ENCODE data around the gene NSUN7. TPM values are rescaled to one million over a fixed set of nuclear protein-coding genes. Genes with fewer than 3 reads are reported as not detected.

Gene NSUN7
- polyA plus RNA-seq, 1 donor from 2014 or later = 0.51 TPM

DNA sequence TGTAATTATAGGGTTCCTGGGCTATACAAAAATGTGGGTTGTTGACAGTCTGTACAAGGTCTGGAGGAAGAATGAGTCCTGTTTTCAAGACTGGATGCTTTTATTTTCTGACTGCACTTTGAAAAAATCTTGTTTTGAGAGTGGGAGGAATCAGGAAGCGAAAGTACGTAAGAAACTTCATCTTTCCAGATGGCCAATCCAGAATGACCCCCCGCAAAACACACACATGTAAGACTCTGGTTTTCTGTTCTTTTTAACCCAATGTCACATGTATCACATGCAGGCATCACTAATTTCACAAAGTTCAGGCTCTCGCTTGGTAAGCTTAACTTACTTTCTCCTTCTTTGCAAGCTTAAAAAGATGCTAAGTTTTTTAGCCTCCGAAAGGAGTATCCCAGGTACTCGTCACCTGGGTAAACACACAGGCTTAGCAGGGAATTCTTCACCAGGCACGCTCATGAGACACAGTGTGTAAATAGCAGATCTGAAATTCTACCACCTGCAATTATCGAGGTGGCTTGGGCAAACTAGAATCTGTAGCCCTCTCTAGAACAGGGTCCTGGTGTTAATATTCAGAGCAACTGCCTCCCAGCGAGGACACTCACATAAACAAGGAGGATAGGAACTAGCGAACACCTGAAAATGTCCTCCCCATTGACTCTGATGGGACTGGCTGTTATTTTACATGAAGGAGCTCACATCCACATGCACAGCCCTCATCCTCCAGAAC, 90.7 kb downstream of the NSUN7 start:
- Histone ChIP-seq H3K27ac (ENCODE audit: low read length) (no peak overlapping the region), H3K9me3 (ENCODE audit: low read length) (no peaks in the 10 kb centered on the region), H3K27me3 (ENCODE audit: insufficient read depth, low read depth, low read length) (no peaks in the 10 kb centered on the region), H3K9ac (ENCODE audit: low read length) (no peak overlapping the region), H2AFZ (ENCODE audit: low read depth, low read length) (no peak overlapping the region), H3K4me3 (ENCODE audit: low read length) (no peak overlapping the region), H3F3A (ENCODE audit: insufficient read depth, low read length, poor library complexity, severe bottlenecking) (no peaks in the 10 kb centered on the region), H3K9me2 (ENCODE audit: insufficient read depth, low read length) (no peaks in the 10 kb centered on the region), H3K79me2 (replicated peaks; ENCODE audit: insufficient read depth, low read length) (peaks cover 37% of the 10 kb centered on the region), H3K4me2 (ENCODE audit: low read length) (no peak overlapping the region), H3K36me3 (ENCODE audit: insufficient read depth, low read length) (no peaks in the 10 kb centered on the region), H4K20me1 (ENCODE audit: insufficient read depth) (no peaks in the 10 kb centered on the region)
- TF ChIP-seq MXI1 (conservative IDR thresholded peaks at IDR 0.05; ENCODE audit: poor library complexity, severe bottlenecking) (no peak), EZH2 (IDR thresholded peaks at IDR 0.05; ENCODE audit: borderline replicate concordance, insufficient read depth, low read length, poor library complexity, severe bottlenecking) (no peak), SMC3 (conservative IDR thresholded peaks at IDR 0.05; ENCODE audit: poor library complexity) (no peak), RAD21 (conservative IDR thresholded peaks at IDR 0.05) (no peak), EP300 (conservative IDR thresholded peaks at IDR 0.05; ENCODE audit: poor library complexity, severe bottlenecking) (no peak), POLR2AphosphoS5 (IDR thresholded peaks at IDR 0.05) (no peak)
- TF ChIP-seq, protein P1, sequence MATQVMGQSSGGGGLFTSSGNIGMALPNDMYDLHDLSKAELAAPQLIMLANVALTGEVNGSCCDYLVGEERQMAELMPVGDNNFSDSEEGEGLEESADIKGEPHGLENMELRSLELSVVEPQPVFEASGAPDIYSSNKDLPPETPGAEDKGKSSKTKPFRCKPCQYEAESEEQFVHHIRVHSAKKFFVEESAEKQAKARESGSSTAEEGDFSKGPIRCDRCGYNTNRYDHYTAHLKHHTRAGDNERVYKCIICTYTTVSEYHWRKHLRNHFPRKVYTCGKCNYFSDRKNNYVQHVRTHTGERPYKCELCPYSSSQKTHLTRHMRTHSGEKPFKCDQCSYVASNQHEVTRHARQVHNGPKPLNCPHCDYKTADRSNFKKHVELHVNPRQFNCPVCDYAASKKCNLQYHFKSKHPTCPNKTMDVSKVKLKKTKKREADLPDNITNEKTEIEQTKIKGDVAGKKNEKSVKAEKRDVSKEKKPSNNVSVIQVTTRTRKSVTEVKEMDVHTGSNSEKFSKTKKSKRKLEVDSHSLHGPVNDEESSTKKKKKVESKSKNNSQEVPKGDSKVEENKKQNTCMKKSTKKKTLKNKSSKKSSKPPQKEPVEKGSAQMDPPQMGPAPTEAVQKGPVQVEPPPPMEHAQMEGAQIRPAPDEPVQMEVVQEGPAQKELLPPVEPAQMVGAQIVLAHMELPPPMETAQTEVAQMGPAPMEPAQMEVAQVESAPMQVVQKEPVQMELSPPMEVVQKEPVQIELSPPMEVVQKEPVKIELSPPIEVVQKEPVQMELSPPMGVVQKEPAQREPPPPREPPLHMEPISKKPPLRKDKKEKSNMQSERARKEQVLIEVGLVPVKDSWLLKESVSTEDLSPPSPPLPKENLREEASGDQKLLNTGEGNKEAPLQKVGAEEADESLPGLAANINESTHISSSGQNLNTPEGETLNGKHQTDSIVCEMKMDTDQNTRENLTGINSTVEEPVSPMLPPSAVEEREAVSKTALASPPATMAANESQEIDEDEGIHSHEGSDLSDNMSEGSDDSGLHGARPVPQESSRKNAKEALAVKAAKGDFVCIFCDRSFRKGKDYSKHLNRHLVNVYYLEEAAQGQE (IDR thresholded peaks at IDR 0.05; ENCODE audit: borderline replicate concordance) = no peak

DNA sequence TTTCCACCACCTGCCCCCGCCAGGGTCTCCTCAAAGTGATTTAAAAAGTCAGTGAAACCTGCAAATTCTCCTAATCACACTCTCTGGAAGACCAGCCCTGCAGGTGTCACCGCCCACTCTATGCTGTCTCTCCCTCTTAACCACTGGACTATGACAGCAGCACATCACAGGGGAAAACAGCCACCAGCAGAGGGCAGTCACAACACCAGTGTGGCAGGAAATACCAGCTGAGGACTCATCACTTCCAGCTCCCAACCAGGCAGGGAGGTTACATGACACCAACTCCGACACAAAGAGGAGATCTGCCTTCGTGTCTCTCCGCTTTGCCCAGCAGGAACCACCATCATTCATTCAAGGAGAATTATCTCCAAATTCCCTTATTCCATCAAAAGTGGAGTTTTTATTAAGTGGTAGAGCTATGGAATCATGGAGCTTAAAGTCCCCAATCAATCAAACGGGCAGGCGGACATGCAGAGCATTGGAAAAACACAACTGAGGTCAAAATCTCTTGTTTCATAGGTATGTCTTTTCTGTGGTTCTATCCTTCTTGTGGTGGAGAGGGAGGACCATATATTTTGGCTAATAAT, 91.3 kb downstream of the NSUN7 start:
- no peak overlapping the region for H3K27ac ChIP-seq (ENCODE audit: low read length)
- H3K4me2 ChIP-seq (ENCODE audit: low read length) = no peak overlapping the region
- H3K9ac ChIP-seq (ENCODE audit: low read length) = no peak overlapping the region
- no peak overlapping the region for H3K4me3 ChIP-seq (ENCODE audit: low read length)
- no peaks in the 10 kb centered on the region for H4K20me1 ChIP-seq (ENCODE audit: insufficient read depth)
- no peak overlapping the region for H2AFZ ChIP-seq (ENCODE audit: low read depth, low read length)
- H3F3A ChIP-seq (ENCODE audit: insufficient read depth, low read length, poor library complexity, severe bottlenecking) = no peaks in the 10 kb centered on the region
- H3K9me3 ChIP-seq (ENCODE audit: low read length) = no peaks in the 10 kb centered on the region
- H3K79me2 ChIP-seq (replicated peaks; ENCODE audit: insufficient read depth, low read length) = peaks cover 42% of the 10 kb centered on the region
- no peak for TF ChIP-seq EP300 (conservative IDR thresholded peaks at IDR 0.05; ENCODE audit: poor library complexity, severe bottlenecking)
- TF ChIP-seq, protein P2, sequence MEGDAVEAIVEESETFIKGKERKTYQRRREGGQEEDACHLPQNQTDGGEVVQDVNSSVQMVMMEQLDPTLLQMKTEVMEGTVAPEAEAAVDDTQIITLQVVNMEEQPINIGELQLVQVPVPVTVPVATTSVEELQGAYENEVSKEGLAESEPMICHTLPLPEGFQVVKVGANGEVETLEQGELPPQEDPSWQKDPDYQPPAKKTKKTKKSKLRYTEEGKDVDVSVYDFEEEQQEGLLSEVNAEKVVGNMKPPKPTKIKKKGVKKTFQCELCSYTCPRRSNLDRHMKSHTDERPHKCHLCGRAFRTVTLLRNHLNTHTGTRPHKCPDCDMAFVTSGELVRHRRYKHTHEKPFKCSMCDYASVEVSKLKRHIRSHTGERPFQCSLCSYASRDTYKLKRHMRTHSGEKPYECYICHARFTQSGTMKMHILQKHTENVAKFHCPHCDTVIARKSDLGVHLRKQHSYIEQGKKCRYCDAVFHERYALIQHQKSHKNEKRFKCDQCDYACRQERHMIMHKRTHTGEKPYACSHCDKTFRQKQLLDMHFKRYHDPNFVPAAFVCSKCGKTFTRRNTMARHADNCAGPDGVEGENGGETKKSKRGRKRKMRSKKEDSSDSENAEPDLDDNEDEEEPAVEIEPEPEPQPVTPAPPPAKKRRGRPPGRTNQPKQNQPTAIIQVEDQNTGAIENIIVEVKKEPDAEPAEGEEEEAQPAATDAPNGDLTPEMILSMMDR (IDR thresholded peaks at IDR 0.05; ENCODE audit: poor library complexity, severe bottlenecking) = peak; percentile 47
- no peaks in the 10 kb centered on the region for H3K27me3 ChIP-seq (ENCODE audit: insufficient read depth, low read depth, low read length)
- H3K9me2 ChIP-seq (ENCODE audit: insufficient read depth, low read length) = no peaks in the 10 kb centered on the region
- no peaks in the 10 kb centered on the region for H3K36me3 ChIP-seq (ENCODE audit: insufficient read depth, low read length)

All from neural cell (in vitro differentiated cells).